Measurements from ENCODE around the gene OR10A5. TPM values are rescaled to one million over a fixed set of nuclear protein-coding genes. Genes with fewer than 3 reads are reported as not detected.
"Not testable (repeated sequence)": the region's sequence is repeated elsewhere in the genome, so short reads cannot be mapped to it uniquely, and the experiment has no call there.

OR10A5 gene
- total RNA-seq, 1 donor from 2014 or later: not detected

DNA sequence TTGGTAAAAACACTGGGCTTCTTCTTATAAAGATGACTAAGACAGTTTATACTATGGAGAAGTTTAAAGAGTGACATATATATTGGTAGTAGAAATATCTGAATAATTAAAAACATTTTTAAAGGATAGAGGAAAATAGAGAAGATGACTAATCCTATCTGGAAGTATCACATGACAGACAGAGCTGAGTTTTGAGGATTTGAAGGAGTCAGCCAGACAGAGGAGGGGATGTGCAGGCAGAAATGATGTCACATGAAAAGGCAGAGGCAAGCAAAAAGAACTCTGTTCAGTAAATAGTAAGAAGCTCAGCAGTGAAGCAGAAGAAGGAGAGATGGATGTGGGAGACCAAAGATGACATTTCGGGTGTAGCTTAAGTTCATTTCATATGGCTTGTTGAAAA, 19.0 kb downstream of the OR10A5 start:
- intact Hi-C loops (cut with DNase I): no loop called here

DNA sequence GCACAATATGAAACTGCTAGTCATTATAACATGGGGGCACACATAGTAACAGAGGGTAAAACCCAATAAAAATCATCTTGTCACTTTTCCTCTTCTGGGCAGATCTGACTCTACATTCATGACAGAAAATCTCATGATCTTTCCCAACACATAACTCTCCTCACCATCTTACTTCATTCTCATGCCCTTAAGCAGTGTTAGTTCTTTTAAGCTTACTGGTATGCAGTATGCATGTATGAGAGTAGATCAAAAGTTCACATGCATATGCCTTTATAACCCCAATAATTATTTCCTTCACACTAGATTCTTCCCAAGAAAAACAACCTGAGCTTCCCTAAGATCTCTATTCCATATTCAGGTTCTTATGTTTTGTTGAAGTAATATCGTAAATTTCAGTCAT, 25.8 kb downstream of the OR10A5 start:
- DNase-seq (ENCODE audit: low spot score) (no peak), ATAC-seq (no peak)
- intact Hi-C loops (cut with DNase I): no loop called here

More for the DNA sequence above, 19.0 kb downstream of the OR10A5 start:
- no peak for ATAC-seq
- DNase-seq (ENCODE audit: low spot score): no peak

DNA sequence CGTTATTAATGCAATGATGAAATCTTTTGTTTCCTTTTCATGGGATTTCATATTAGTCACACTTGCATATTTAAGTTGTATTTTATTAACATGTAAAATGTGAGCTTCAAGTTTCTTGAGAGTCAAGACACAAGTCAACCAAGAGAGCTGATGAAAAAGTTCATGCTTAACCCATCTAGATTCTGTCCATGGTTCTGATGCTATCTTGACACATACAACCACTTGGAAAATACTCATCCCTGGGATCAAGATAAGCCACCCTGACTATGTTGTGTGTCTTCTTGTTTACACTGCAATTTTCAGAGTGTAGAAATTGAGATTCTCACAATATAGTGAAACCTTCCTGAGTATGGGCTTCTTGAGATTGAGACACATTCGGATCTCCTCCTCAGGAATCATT, 30.3 kb downstream of the OR10A5 start:
- DNase-seq (ENCODE audit: low spot score) (no peak), ATAC-seq (no peak)
- intact Hi-C loops (cut with DNase I): no loop called here

DNA sequence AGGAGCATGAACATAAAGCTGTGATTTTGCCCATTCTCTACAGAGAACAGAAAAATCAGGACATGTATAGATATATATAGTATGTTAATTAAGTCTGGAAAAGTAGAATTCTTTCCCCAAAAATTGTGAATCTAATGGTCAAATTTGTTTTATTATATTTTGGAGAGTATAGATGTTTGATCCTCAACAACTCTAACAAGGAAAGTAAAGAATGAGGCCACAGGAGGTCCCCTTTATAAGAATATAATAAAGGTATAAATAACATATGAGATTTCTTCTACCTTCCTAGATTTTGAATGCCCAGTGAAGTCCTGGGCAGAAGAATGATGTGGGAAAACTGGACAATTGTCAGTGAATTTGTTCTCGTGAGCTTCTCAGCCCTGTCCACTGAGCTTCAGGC, 30.8 kb downstream of the OR10A5 start, which contains the start of gene OR10A4:
Gene OR10A4 (plus strand): TSS at position 301 of the 400 bp plus-strand sequence. CDS start 23 bp downstream, at position 324.
- ATAC-seq (no peak), DNase-seq (ENCODE audit: low spot score) (no peak)
- intact Hi-C loops (cut with DNase I): no loop called here

DNA sequence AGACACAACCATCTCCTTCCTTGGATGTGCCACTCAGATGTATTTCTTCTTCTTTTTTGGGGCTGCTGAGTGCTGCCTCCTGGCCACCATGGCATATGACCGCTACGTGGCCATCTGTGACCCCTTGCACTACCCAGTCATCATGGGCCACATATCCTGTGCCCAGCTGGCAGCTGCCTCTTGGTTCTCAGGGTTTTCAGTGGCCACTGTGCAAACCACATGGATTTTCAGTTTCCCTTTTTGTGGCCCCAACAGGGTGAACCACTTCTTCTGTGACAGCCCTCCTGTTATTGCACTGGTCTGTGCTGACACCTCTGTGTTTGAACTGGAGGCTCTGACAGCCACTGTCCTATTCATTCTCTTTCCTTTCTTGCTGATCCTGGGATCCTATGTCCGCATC, 31.4 kb downstream of the OR10A5 start:
- no peak for DNase-seq (ENCODE audit: low spot score)
- no peak for ATAC-seq
- intact Hi-C loops (cut with DNase I): no loop called here

DNA sequence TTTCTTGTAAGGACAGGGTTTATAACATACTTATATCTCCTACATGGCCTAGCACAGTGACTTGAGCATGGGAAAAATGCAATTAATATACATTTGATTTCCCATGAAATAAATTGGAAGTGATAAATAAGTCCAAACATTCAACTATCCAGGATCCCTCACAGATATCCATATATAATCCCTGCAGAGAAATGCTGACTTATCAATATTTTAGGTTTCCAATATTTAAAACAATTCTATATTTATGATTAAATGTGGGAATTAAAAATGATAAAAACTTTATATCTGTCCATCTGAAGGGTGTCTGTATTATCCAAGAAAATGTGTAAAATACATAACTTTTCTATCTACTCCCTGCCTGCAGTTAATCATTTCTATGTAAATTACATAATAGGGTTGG, 37.3 kb downstream of the OR10A5 start:
- no peak for DNase-seq (ENCODE audit: low spot score)
- no peak for ATAC-seq
- intact Hi-C loops (cut with DNase I): no loop called here

DNA sequence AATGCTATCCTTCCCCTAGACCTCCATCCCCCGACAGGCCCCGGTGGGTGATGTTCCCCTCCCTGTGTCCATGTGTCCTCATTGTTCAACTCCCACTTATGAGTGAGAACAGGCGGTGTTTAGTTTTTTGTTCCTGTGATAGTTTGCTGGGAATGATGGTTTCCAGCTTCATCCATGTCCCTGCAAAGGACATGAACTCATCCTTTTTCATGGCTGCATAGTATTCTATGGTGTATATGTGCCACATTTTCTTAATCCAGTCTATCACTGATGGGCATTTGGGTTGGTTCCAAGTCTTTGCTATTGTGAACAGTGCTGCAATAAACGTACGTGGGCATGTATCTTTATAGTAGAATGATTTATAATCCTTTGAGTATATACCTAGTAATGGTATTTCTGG, 42.2 kb downstream of the OR10A5 start:
- ATAC-seq; intact Hi-C loops (cut with DNase I); DNase-seq (ENCODE audit: low spot score): not testable (repeated sequence)

DNA sequence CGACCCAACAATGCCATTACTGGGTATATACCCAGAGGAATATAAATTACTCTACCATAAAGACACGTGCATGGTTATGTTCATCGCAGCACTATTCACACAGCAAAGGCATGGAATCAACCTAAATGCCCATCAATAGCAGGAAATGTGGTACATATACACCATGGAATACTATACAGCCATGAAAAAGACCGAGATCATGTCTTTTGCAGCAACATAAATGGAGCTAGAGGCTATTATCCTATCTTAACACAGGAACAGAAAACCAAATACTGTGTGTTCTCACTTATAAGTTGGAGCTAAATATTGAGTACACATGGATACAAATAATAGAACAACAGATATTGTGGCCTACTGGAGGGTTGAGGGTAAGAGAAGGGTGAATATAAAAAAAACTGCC, 43.3 kb downstream of the OR10A5 start:
- intact Hi-C loops (cut with DNase I): no loop called here
- ATAC-seq: no peak
- no peak for DNase-seq (ENCODE audit: low spot score)

DNA sequence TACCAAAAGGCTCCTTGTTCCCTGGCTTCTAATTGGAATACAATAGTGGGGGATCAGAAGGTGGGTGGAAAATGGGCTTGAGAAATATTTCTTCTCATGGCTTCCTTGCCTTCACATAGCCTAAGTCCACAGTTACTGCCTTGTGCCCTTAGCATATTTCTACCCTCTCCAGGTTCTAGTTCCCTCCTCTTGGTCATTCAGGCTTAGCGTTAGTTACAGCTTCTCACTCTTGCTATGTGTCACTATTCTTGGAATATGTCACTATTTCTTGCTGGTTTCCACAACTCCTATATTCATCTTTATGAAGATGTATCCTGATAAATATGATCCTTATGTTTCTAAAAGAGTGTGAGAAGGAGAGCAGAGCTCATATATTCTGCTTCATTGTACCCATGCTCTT, 44.4 kb downstream of the OR10A5 start:
- no peak for ATAC-seq

DNA sequence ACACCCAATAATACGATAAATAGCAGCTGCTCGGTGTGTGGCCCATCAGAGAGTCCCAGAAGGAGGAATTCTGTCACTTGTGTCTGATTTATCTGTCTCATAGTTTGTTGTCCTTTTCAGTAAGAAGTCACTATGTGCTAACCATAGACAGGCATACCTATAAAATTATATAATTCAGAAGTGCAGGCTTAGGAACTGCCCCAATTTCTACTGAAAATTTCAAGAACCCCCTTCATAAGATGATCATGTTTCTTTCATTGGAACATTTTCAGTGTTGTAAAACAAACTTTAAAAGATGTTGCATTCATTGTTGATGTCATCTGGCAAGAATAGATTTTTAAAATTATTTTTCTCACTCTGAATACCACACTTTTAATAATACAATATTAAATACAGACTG, 46.9 kb downstream of the OR10A5 start, which contains the start of gene OR2D2:
Gene OR2D2 (minus strand): TSS at position 101 of the 400 bp plus-strand sequence. CDS start 0 bp downstream, at position 101.
- DNase-seq (ENCODE audit: low spot score) (no peak), ATAC-seq (no peak)
- intact Hi-C loops (cut with DNase I): no loop called here

More for the DNA sequence above, 44.4 kb downstream of the OR10A5 start:
- intact Hi-C loops (cut with DNase I): no loop called here
- no peak for DNase-seq (ENCODE audit: low spot score)

DNA sequence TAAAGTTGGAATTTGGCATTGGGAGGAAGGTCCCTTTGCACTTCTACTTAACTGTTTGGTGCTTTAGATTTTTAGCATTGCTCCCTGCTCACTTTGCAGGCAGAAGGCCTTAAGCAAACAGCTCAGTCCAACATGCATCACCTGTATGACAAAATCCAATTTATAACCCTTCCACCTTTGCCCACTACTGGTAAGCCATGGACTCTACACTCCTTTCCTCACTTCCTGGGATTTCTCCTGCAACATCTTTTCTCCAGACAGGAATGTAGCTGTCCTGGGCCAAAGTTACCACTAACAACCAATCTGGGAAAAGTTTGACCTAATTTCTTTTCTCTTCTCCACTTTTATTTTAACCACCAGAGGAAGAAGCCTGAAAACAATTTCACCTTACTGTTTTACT, 48.6 kb downstream of the OR10A5 start:
- DNase-seq (ENCODE audit: low spot score) (no peak), ATAC-seq (no peak)
- intact Hi-C loops (cut with DNase I): no loop called here

DNA sequence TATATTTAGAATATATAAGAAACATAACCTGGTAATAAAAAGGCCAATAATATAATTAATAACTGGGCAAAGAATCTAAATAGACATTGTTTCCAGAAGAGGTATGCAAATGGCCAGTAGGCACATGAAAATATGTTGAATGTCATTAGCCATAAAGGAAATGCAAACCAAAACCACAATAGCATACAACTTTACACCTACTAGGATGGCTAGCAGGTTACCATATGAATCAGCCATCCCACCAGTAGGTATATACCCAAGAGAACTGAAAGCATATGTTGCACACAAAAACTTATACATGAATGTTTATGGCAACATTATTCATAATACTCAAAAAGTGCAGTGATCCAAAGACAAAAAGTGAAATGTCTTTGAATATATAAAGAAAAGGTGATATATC, 49.5 kb downstream of the OR10A5 start:
- DNase-seq (ENCODE audit: low spot score) (no peak), ATAC-seq (no peak)
- intact Hi-C loops (cut with DNase I): no loop called here

Other genes with a start within 250 kb of the OR10A5 start
- 20.9 TPM for gene RRP8, start 242.1 kb upstream of the OR10A5 start, total RNA-seq
- gene ILK, start 241.9 kb upstream of the OR10A5 start, total RNA-seq: 208 TPM
- gene TAF10, start 233.5 kb upstream of the OR10A5 start, total RNA-seq: 79.4 TPM
- 100 TPM for gene TPP1, start 226.3 kb upstream of the OR10A5 start, total RNA-seq
- 22.7 TPM for gene DCHS1, start 189.9 kb upstream of the OR10A5 start, total RNA-seq
- gene MRPL17, start 162.3 kb upstream of the OR10A5 start, total RNA-seq: 25.5 TPM
- not detected for gene OR2AG2, start 73.7 kb upstream of the OR10A5 start, total RNA-seq
- not detected for gene OR2AG1, start 62.7 kb upstream of the OR10A5 start, total RNA-seq
- gene OR6A2, start 46.0 kb upstream of the OR10A5 start, total RNA-seq: 0.18 TPM
- not detected for gene OR10A2, start 17.4 kb downstream of the OR10A5 start, total RNA-seq
- not detected for gene OR10A4, start 30.9 kb downstream of the OR10A5 start, total RNA-seq
- not detected for gene OR2D2, start 46.8 kb downstream of the OR10A5 start, total RNA-seq
- gene OR2D3, start 75.3 kb downstream of the OR10A5 start, total RNA-seq: not detected
- gene ZNF215, start 80.7 kb downstream of the OR10A5 start, total RNA-seq: 0.80 TPM
- gene ZNF214, start 174.7 kb downstream of the OR10A5 start, total RNA-seq: 8.3 TPM
- gene NLRP14, start 174.8 kb downstream of the OR10A5 start, total RNA-seq: 0.53 TPM
- gene RBMXL2, start 243.3 kb downstream of the OR10A5 start, total RNA-seq: 0.22 TPM

All from sciatic nerve (tissue), 2 donors.